HFF-Myc (cell line): ENCODE measurements around the gene AMT.

Source experiments
- DNase-seq: peaks from one replicate; pipeline ENCODE4 v3.0.0-alpha.2; 2011; ENCODE audit warnings: low read depth; ENCODE audit errors: extremely low read depth
- H3K4me3 ChIP-seq: replicated peaks from 2 replicates; pipeline ENCODE4 v1.5.1; 2011; ENCODE audit warnings: low read depth, mild to moderate bottlenecking, control low read depth, low read length
- TF ChIP-seq, protein P1 (sequence below): IDR thresholded peaks from 2 replicates; pipeline ENCODE4 v1.5.1; 2012; ENCODE audit warnings: mild to moderate bottlenecking, low read depth, low read length, control low read depth; ENCODE audit errors: missing control alignments

Gene AMT

DNA sequence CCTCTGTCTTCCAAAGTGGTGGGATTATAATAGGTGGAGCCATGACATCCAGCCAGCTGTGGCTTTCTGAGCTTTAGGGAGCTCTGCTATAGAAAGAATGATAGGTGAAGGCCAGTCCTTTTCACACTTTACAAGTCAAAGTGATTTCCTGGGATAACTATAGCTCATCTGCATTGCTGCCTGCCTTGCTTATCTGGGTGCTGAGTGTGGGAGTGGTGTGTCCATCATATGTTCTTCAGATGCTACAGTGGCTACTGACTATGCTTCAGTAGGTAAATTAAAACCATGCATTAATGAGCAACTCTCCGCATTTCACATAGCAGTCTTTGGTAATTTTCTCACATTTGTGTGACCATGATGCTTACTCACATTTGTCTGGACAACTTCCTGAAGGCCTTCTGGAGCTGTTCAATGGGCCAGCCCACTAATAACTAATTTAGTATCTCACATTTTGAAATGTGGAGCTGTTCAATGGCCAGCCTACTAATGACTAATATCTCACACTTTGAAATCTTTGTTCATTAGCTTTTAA lies 33.9 kb downstream of the AMT start:
- H3K4me3 ChIP-seq: no peak overlapping the region
- TF ChIP-seq, protein P1, sequence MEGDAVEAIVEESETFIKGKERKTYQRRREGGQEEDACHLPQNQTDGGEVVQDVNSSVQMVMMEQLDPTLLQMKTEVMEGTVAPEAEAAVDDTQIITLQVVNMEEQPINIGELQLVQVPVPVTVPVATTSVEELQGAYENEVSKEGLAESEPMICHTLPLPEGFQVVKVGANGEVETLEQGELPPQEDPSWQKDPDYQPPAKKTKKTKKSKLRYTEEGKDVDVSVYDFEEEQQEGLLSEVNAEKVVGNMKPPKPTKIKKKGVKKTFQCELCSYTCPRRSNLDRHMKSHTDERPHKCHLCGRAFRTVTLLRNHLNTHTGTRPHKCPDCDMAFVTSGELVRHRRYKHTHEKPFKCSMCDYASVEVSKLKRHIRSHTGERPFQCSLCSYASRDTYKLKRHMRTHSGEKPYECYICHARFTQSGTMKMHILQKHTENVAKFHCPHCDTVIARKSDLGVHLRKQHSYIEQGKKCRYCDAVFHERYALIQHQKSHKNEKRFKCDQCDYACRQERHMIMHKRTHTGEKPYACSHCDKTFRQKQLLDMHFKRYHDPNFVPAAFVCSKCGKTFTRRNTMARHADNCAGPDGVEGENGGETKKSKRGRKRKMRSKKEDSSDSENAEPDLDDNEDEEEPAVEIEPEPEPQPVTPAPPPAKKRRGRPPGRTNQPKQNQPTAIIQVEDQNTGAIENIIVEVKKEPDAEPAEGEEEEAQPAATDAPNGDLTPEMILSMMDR: no peak
- no peak for DNase-seq

DNA sequence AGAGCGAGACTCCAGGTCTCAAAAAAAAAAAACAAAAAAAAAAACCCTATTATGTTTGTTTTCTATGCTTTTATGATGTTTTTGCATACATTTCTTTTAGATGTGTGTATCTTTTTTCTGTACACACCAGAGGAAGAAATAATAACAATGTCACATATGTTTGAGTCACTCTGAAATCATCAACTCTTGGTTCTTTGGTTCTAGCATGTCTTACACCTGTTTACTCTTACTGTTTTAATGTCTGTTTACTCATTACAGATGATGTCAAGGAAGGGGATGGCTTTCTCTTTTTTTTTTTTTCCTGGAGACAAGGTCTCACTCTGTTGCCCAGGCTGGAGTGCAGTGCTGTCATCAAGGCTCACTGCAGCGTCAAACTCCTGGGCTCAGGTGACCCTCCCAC lies 34.6 kb downstream of the AMT start:
- DNase-seq: no peak
- H3K4me3 ChIP-seq: no peak overlapping the region
- TF ChIP-seq, protein P1: no peak

DNA sequence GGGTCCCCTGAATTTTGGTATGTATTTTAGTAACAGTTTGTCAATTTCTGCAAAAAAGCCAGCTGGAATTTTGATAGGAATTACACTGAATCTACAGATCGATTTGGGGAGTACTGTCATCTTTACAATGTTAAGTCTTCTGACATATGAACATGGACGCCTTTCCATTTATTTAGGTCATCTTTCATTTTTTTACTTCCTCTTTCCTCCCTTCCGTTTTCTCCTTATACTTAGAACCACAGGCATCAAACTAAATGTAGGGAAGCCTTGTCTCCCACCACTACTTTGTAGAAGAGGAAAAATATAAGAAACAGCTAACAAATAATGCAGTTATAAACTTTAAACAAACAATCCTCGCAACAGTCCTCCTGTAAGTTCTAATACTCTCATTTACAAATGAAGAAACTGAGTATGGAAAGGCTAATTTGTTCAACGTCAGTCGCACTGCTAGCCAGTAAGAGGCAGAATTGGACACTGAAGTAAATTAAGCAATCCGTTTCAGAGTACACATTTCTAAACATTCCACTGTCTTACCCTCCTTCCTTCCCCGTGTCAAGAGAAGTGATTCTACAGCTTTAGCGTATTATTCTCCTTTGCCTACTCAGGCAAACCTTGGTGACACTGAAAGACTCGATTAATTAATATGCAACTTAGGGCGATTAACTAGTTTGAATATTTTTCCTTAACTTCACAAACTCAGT lies 36.1 kb downstream of the AMT start:
- TF ChIP-seq, protein P1: no peak
- H3K4me3 ChIP-seq: no peak overlapping the region
- DNase-seq: no peak

DNA sequence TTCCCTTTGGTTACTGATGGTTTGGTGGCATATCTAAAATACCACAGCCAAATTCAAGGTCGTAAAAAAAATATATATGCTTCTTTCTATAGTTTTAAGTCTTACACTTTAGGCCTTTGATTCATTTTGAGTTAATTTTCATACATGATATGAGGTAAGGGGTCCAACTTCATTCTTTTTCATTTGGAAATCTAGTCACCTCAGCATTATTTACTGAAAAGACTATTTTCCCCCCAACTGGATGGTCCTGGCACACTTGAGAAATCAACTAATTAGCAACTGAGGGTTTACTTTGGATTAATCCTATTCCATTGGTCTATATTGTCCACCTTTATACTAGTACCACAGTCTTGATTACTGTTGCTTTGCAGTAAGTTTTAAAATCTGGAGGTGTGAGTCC lies 36.7 kb downstream of the AMT start:
- H3K4me3 ChIP-seq: no peak overlapping the region
- TF ChIP-seq, protein P1: no peak
- DNase-seq: no peak

DNA sequence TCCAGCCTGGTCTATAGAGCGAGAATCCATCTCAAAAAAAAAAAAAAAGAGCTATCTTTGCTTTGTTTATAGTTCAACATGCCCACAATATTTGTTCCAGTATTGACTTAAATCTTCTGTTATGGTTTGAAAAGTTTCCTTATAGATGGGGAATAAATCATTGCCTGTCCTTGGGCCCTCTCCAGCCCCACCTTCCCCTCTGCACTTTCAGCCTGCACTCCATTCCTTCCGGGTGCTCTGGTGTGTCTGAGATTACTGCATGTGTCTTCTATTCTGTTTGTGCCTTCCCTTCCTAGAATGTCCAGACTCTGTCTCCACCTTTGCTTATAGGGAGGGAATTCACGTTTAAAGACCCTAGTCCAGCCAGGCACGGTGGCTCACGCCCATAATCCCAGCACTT lies 38.9 kb downstream of the AMT start:
- TF ChIP-seq, protein P1: no peak
- no peak overlapping the region for H3K4me3 ChIP-seq
- no peak for DNase-seq

DNA sequence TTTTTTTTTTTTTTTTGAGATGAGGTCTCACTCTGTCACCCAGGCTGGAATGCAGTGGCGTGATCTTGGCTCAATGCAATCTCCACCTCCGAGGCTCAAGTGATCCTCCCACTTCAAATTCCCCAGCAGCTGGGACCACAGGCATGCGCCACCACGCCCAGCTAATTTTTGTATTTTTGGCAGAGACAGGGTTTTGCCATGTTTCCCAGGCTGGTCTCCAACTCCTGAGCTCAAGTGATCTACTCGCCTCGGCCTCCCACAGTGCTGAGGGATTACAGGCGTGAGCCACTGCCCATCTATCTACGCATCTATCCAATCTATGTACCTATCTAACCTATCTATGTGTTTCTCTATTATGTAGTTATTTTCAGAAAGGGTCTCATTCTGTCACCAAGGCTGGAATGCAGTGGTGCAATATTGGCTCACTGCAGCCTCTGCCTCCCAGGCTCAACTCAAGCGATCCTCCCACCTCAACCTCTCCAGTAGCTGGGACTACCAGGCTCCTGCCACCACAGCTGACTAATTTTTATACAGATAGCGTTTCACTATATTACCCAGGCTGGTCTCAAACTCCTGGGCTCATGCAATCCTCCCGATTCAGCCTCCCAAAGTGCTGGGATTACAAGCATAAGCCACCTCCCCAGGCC lies 43.9 kb downstream of the AMT start:
- H3K4me3 ChIP-seq: no peak overlapping the region
- TF ChIP-seq, protein P1: no peak
- DNase-seq: no peak
